ENCODE results near the gene ARHGAP24. TPM values are rescaled to one million over a fixed set of nuclear protein-coding genes. Genes with fewer than 3 reads are reported as not detected.

Gene ARHGAP24
- total and polyA plus RNA-seq, 2 donors (not counting 3 experiments of a cell fraction or from before 2014, with no cell fraction given): 52.1 to 79.4 TPM

DNA sequence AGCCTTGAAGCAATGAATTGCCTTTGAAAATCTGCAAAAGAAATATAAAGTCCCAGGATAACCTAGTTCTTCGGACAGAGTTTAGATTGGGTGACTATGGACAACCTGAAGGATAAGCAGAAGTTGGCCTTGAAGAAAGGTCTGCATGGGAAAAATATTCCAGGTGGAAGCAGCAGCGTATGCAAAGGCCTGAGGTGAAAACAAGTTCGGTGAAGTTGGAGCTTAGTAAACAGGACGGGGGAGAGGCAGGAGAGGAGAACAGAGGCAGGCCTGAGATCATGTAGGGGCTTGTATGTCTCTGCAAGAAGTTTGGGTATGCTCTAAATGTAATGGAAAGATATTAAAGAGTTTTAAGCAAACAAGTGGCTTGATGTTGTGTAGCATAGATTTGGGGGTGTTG lies 176.0 kb downstream of the ARHGAP24 start:
- FAIRE-seq (no peak), DNase-seq (ENCODE audit: low read depth, low spot score) (no peak)
- CTCF ChIA-PET: no interaction called here
- no peaks in the 10 kb centered on the region for H3K4me1 ChIP-seq (ENCODE audit: control insufficient read depth, extremely low read depth, insufficient read depth, low read length)
- no peak overlapping the region for H3K9ac ChIP-seq (replicated peaks; ENCODE audit: extremely low read depth, insufficient read depth, low read length)
- peaks cover 0 to 2% of the 10 kb centered on the region in 2 experiments for H3K27me3 ChIP-seq (ENCODE audit: control insufficient read depth in 2 of 2, insufficient read depth in 2 of 2, low read length in 2 of 2)
- H3K27ac ChIP-seq (ENCODE audit: insufficient read depth, low read depth, low read length): no peak overlapping the region
- no peaks in the 10 kb centered on the region for H3K36me3 ChIP-seq (ENCODE audit: control insufficient read depth in 2 of 2, extremely low read depth in 1 of 2, insufficient read depth in 2 of 2, low read length in 2 of 2)
- intact Hi-C loops (cut with micrococcal nuclease) (no loop called here), dilution Hi-C loops (cut with MboI; ENCODE audit: extremely low pct_ligation_motif_present, low sequenced_read_pairs) (no loop called here)
- H3K9me3 ChIP-seq (replicated peaks; ENCODE audit: control insufficient read depth, insufficient read depth, low read length): no peaks in the 10 kb centered on the region
- TF ChIP-seq, protein P1, sequence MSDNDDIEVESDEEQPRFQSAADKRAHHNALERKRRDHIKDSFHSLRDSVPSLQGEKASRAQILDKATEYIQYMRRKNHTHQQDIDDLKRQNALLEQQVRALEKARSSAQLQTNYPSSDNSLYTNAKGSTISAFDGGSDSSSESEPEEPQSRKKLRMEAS (IDR thresholded peaks at IDR 0.05; ENCODE audit: insufficient read depth, insufficient read length): no peak
- TF ChIP-seq POLR2AphosphoS5 (IDR thresholded peaks at IDR 0.05; ENCODE audit: insufficient read depth, low read depth, low read length): no peak
- TF ChIP-seq POLR2A (IDR thresholded peaks at IDR 0.05; ENCODE audit: low read depth, low read length): no peak
- no peak for TF ChIP-seq GATA2 (IDR thresholded peaks at IDR 0.05; ENCODE audit: insufficient read depth, insufficient read length, low read depth, low read length)
- no peak for TF ChIP-seq MYC (IDR thresholded peaks at IDR 0.05; ENCODE audit: low read depth, low read length)
- TF ChIP-seq EZH2 (IDR thresholded peaks at IDR 0.05; ENCODE audit: borderline replicate concordance, low read depth, low read length, severe bottlenecking): no peak
- TF ChIP-seq, protein P2, sequence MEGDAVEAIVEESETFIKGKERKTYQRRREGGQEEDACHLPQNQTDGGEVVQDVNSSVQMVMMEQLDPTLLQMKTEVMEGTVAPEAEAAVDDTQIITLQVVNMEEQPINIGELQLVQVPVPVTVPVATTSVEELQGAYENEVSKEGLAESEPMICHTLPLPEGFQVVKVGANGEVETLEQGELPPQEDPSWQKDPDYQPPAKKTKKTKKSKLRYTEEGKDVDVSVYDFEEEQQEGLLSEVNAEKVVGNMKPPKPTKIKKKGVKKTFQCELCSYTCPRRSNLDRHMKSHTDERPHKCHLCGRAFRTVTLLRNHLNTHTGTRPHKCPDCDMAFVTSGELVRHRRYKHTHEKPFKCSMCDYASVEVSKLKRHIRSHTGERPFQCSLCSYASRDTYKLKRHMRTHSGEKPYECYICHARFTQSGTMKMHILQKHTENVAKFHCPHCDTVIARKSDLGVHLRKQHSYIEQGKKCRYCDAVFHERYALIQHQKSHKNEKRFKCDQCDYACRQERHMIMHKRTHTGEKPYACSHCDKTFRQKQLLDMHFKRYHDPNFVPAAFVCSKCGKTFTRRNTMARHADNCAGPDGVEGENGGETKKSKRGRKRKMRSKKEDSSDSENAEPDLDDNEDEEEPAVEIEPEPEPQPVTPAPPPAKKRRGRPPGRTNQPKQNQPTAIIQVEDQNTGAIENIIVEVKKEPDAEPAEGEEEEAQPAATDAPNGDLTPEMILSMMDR (IDR thresholded peaks at IDR 0.05; ENCODE audit: extremely low read depth in 1 of 2, insufficient read depth in 1 of 2, low read depth in 1 of 2, low read length in 2 of 2): no peak
- no peak for TF ChIP-seq FOS (IDR thresholded peaks at IDR 0.05; ENCODE audit: borderline replicate concordance, insufficient read depth, low read length)
- TF ChIP-seq JUN (IDR thresholded peaks at IDR 0.05; ENCODE audit: borderline replicate concordance, insufficient read depth, insufficient read length, low read depth): no peak
- no peak overlapping the region for H3K4me3 ChIP-seq (replicated peaks in 1 of 3; ENCODE audit: insufficient read depth in 1 of 3, low read depth in 1 of 3, low read length in 3 of 3)
- no peaks in the 10 kb centered on the region for H3K79me2 ChIP-seq (ENCODE audit: control insufficient read depth, insufficient read depth, low read length)
- H2AFZ ChIP-seq (ENCODE audit: low read depth, low read length): no peak overlapping the region
- POLR2A ChIA-PET: no interaction called here
- no TSS peak for BruUV-seq (replicated peaks)
- H4K20me1 ChIP-seq (replicated peaks; ENCODE audit: control insufficient read depth, extremely low read depth, insufficient read depth, low read length): no peaks in the 10 kb centered on the region
- no peak overlapping the region for H3K4me2 ChIP-seq (ENCODE audit: insufficient read depth, low read length)
- no peaks in the 10 kb centered on the region for H3K9me1 ChIP-seq (replicated peaks; ENCODE audit: control insufficient read depth, extremely low read depth, insufficient read depth, low read length)

All from endothelial cell of umbilical vein (primary cell).